Gastroesophageal sphincter (tissue), 3 donors: ENCODE measurements around the gene AADAC.

Experiments
- CTCF ChIP-seq, 4 experiments: fragments of 200-600 bp in 2 of 4; fragments of 450-650 bp in 2 of 4; sonication (generic) in 1 of 4; IDR thresholded peaks; one replicate each; pipeline ENCODE4 v1.5.1; 2017 to 2019; ENCODE audit warnings: antibody characterized with exemption in 4 of 4, mild to moderate bottlenecking in 2 of 4, moderate library complexity in 2 of 4
- EP300 ChIP-seq: sonication (generic); formaldehyde crosslinking; IDR thresholded peaks from one replicate; pipeline ENCODE4 v1.6.1; 2017; ENCODE audit warnings: antibody characterized with exemption, mild to moderate bottlenecking
- POLR2A ChIP-seq, 2 donors: fragments of 450-650 bp; IDR thresholded peaks; one replicate each; pipeline ENCODE4 v1.6.1; 2017; ENCODE audit warnings: antibody characterized with exemption in 2 of 2, mild to moderate bottlenecking in 2 of 2, moderate library complexity in 1 of 2
- POLR2AphosphoS5 ChIP-seq: sonication (generic); formaldehyde crosslinking; IDR thresholded peaks from one replicate; pipeline ENCODE4 v1.6.1; 2017; ENCODE audit warnings: antibody characterized with exemption

DNA sequence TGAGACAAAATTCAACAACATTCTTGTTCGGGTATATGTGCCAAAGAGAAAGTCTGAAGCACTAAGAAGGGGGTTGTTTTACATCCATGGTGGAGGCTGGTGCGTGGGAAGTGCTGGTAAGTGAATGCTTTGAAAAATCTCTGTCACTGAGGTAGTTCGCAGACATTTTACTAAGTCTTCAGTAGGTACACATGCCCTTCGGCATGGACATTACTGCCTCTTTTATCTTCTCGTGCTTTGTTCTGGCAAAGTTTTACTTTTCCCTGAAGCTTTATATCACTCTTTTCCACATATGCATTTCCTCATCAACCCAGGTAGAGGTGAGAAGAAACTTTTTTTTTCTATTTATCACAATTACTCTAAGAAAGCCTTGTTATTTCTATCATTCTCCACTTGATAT, 3.6 kb downstream of the AADAC start:
- no peak for TF ChIP-seq CTCF (IDR thresholded peaks at IDR 0.05)
- TF ChIP-seq POLR2A (IDR thresholded peaks at IDR 0.05) = no peak
- TF ChIP-seq EP300 = no peak
- TF ChIP-seq POLR2AphosphoS5 = no peak
